ENCODE data around the gene PDZD7.

PDZD7 gene

GRCh38 chr10:101053516-101053915, 22.6 kb upstream of the PDZD7 start:
- peaks cover 5% of the 10 kb centered on the region for H3K36me3 Mint-ChIP-seq (ENCODE audit: low read depth)
- H3K4me3 Mint-ChIP-seq, result no peak overlapping the region
- no peak for DNase-seq
- peaks cover 26% of the 10 kb centered on the region for H3K27me3 Mint-ChIP-seq
- no peaks in the 10 kb centered on the region for H3K9me3 Mint-ChIP-seq
- H3K27ac Mint-ChIP-seq, result no peak overlapping the region
- H3K4me1 Mint-ChIP-seq (ENCODE audit: low read depth), result peaks cover 6% of the 10 kb centered on the region

- Mint-ChIP-seq H3K4me3 (no peak overlapping the region), H3K4me1 (ENCODE audit: low read depth) (peaks cover 9% of the 10 kb centered on the region), H3K27me3 (peaks cover 38% of the 10 kb centered on the region), H3K27ac (no peak overlapping the region), H3K36me3 (ENCODE audit: low read depth) (peaks cover 5% of the 10 kb centered on the region), H3K9me3 (no peaks in the 10 kb centered on the region)
- no peak for DNase-seq
Measured at GRCh38 chr10:101052285-101052684, 21.4 kb upstream of the PDZD7 start.

- Mint-ChIP-seq H3K27me3 (peaks cover 51% of the 10 kb centered on the region), H3K9me3 (no peaks in the 10 kb centered on the region), H3K4me3 (no peak overlapping the region), H3K4me1 (ENCODE audit: low read depth) (peaks cover 9% of the 10 kb centered on the region), H3K36me3 (ENCODE audit: low read depth) (no peaks in the 10 kb centered on the region), H3K27ac (no peak overlapping the region)
- peak; percentile 87 for DNase-seq
Measured at GRCh38 chr10:101050208-101051069, 19.5 kb upstream of the PDZD7 start.

- Mint-ChIP-seq H3K4me3 (no peak overlapping the region), H3K4me1 (ENCODE audit: low read depth) (peaks cover 13% of the 10 kb centered on the region), H3K27me3 (peaks cover 58% of the 10 kb centered on the region), H3K9me3 (no peaks in the 10 kb centered on the region), H3K27ac (no peak overlapping the region), H3K36me3 (ENCODE audit: low read depth) (no peaks in the 10 kb centered on the region)
- no peak for DNase-seq
Measured at GRCh38 chr10:101047961-101048892, 17.3 kb upstream of the PDZD7 start.

GRCh38 chr10:101047268-101047667, 16.3 kb upstream of the PDZD7 start:
- H3K4me1 Mint-ChIP-seq (ENCODE audit: low read depth), result peaks cover 22% of the 10 kb centered on the region
- no peak overlapping the region for H3K27ac Mint-ChIP-seq
- H3K36me3 Mint-ChIP-seq (ENCODE audit: low read depth), result no peaks in the 10 kb centered on the region
- H3K4me3 Mint-ChIP-seq, result no peak overlapping the region
- H3K9me3 Mint-ChIP-seq, result no peaks in the 10 kb centered on the region
- H3K27me3 Mint-ChIP-seq, result peaks cover 58% of the 10 kb centered on the region
- DNase-seq, result no peak

GRCh38 chr10:101046332-101047238, 15.7 kb upstream of the PDZD7 start:
- no peaks in the 10 kb centered on the region for H3K36me3 Mint-ChIP-seq (ENCODE audit: low read depth)
- H3K9me3 Mint-ChIP-seq, result no peaks in the 10 kb centered on the region
- DNase-seq, result no peak
- H3K27me3 Mint-ChIP-seq, result peaks cover 58% of the 10 kb centered on the region
- H3K4me3 Mint-ChIP-seq, result no peak overlapping the region
- H3K27ac Mint-ChIP-seq, result no peak overlapping the region
- peaks cover 27% of the 10 kb centered on the region for H3K4me1 Mint-ChIP-seq (ENCODE audit: low read depth)

GRCh38 chr10:101044117-101044516, 13.2 kb upstream of the PDZD7 start:
- H3K27me3 Mint-ChIP-seq, result peaks cover 38% of the 10 kb centered on the region
- H3K27ac Mint-ChIP-seq, result no peak overlapping the region
- H3K4me1 Mint-ChIP-seq (ENCODE audit: low read depth), result peaks cover 26% of the 10 kb centered on the region
- peaks cover 4% of the 10 kb centered on the region for H3K36me3 Mint-ChIP-seq (ENCODE audit: low read depth)
- H3K4me3 Mint-ChIP-seq, result no peak overlapping the region
- no peaks in the 10 kb centered on the region for H3K9me3 Mint-ChIP-seq
- no peak for DNase-seq

GRCh38 chr10:101043363-101043707, 12.4 kb upstream of the PDZD7 start:
- no peak for DNase-seq
- no peaks in the 10 kb centered on the region for H3K9me3 Mint-ChIP-seq
- peaks cover 8% of the 10 kb centered on the region for H3K36me3 Mint-ChIP-seq (ENCODE audit: low read depth)
- H3K27me3 Mint-ChIP-seq, result peaks cover 30% of the 10 kb centered on the region
- H3K4me1 Mint-ChIP-seq (ENCODE audit: low read depth), result peaks cover 23% of the 10 kb centered on the region
- H3K4me3 Mint-ChIP-seq, result peak overlapping the region; percentile 86
- peak overlapping the region; percentile 93 for H3K27ac Mint-ChIP-seq

GRCh38 chr10:101042667-101043362, 11.9 kb upstream of the PDZD7 start:
- H3K27ac Mint-ChIP-seq, result peak overlapping the region; percentile 93
- H3K9me3 Mint-ChIP-seq, result no peaks in the 10 kb centered on the region
- peaks cover 12% of the 10 kb centered on the region for H3K36me3 Mint-ChIP-seq (ENCODE audit: low read depth)
- peaks cover 22% of the 10 kb centered on the region for H3K4me1 Mint-ChIP-seq (ENCODE audit: low read depth)
- DNase-seq, result peak; percentile 93
- H3K4me3 Mint-ChIP-seq, result peak overlapping the region; percentile 86
- H3K27me3 Mint-ChIP-seq, result peaks cover 25% of the 10 kb centered on the region

GRCh38 chr10:101042118-101042517, 11.2 kb upstream of the PDZD7 start:
- no peaks in the 10 kb centered on the region for H3K9me3 Mint-ChIP-seq
- peak overlapping the region; percentile 86 for H3K4me3 Mint-ChIP-seq
- H3K36me3 Mint-ChIP-seq (ENCODE audit: low read depth), result peaks cover 19% of the 10 kb centered on the region
- peaks cover 18% of the 10 kb centered on the region for H3K27me3 Mint-ChIP-seq
- H3K27ac Mint-ChIP-seq, result peak overlapping the region; percentile 93
- DNase-seq, result no peak
- peaks cover 22% of the 10 kb centered on the region for H3K4me1 Mint-ChIP-seq (ENCODE audit: low read depth)

- DNase-seq, result peak; percentile 74
- Mint-ChIP-seq H3K4me1 (ENCODE audit: low read depth) (peaks cover 22% of the 10 kb centered on the region), H3K27me3 (peaks cover 10% of the 10 kb centered on the region), H3K4me3 (no peak overlapping the region), H3K9me3 (no peaks in the 10 kb centered on the region), H3K27ac (peak overlapping the region; percentile 45), H3K36me3 (ENCODE audit: low read depth) (peaks cover 27% of the 10 kb centered on the region)
Measured at GRCh38 chr10:101041252-101041761, 10.4 kb upstream of the PDZD7 start.

- Mint-ChIP-seq H3K4me3 (no peak overlapping the region), H3K9me3 (no peaks in the 10 kb centered on the region), H3K27ac (peak overlapping the region; percentile 45), H3K27me3 (peaks cover 8% of the 10 kb centered on the region), H3K36me3 (ENCODE audit: low read depth) (peaks cover 32% of the 10 kb centered on the region), H3K4me1 (ENCODE audit: low read depth) (peaks cover 22% of the 10 kb centered on the region)
- DNase-seq, result no peak
Measured at GRCh38 chr10:101040851-101041250, 9.9 kb upstream of the PDZD7 start.

GRCh38 chr10:101040061-101040460, 9.1 kb upstream of the PDZD7 start:
- Mint-ChIP-seq H3K4me1 (ENCODE audit: low read depth) (peaks cover 22% of the 10 kb centered on the region), H3K27me3 (peaks cover 4% of the 10 kb centered on the region), H3K27ac (no peak overlapping the region), H3K9me3 (no peaks in the 10 kb centered on the region), H3K4me3 (no peak overlapping the region), H3K36me3 (ENCODE audit: low read depth) (peaks cover 37% of the 10 kb centered on the region)
- no peak for DNase-seq

All from activated T-cell treated with anti-CD3 and anti-CD28 coated beads, Interleukin-2, amount 50 U/mL, for 24 hours (primary cell).